Type B pancreatic cell (in vitro differentiated cells): ENCODE data around the gene HHIPL1. TPM values are rescaled to one million over a fixed set of nuclear protein-coding genes. Genes with fewer than 3 reads are reported as not detected.

Source experiments
- DNase-seq: peaks from one replicate; pipeline ENCODE4 v3.0.0; 2021; ENCODE audit warnings: mixed read lengths; ENCODE audit not compliant: unreplicated experiment; ENCODE audit errors: extremely low spot score
- H3K27ac Mint-ChIP-seq: 2 replicates; pipeline ENCODE4 v1.8.0; 2021; ENCODE audit warnings: mild to moderate bottlenecking, mixed read lengths
- H3K27me3 Mint-ChIP-seq: 2 replicates; pipeline ENCODE4 v1.8.0; 2021; ENCODE audit warnings: mixed read lengths
- H3K36me3 Mint-ChIP-seq: 2 replicates; pipeline ENCODE4 v1.8.0; 2021; ENCODE audit warnings: mixed read lengths
- H3K4me1 Mint-ChIP-seq: one replicate; pipeline ENCODE4 v1.8.0; 2021; ENCODE audit warnings: mixed read lengths; ENCODE audit not compliant: unreplicated experiment
- H3K4me3 Mint-ChIP-seq: 2 replicates; pipeline ENCODE4 v1.8.0; 2021; ENCODE audit warnings: mild to moderate bottlenecking, mixed read lengths
- H3K9me3 Mint-ChIP-seq: 2 replicates; pipeline ENCODE4 v1.8.0; 2021; ENCODE audit warnings: mixed read lengths
- total RNA-seq: library from RNA; stranded (reverse); gene quantifications from 2 replicates; pipeline ENCODE4 v1.2.1, GENCODE V29; 2021; ENCODE audit warnings: low replicate concordance
- TF ChIP-seq, protein P1 (sequence below): fragments of 200-600 bp; sonication (generic); conservative IDR thresholded peaks from 2 replicates; pipeline ENCODE4 v1.5.0; 2021; ENCODE audit warnings: antibody characterized with exemption, mild to moderate bottlenecking

Gene HHIPL1
- total RNA-seq, 1 donor from 2014 or later: 1.4 TPM

DNA sequence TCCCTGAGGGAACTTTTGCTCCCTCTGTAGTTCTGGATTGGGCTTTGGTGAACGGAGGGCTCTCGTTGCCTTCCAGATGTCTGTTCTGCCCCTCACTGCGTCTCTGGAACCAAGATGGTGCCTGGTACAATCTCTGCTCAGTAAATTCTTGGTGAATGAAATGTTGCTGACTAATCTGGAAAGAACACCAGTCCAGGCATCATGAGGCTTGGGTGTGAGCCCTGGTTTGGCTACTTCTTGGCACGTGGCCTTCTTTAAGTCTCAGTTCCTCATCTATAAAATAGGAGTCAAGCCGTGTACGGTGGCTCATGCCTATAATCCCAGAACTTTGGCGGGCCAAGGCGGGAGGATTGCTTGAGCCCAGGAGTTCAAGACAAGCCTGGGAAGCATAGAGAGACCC lies 4.3 kb downstream of the HHIPL1 start:
- Mint-ChIP-seq H3K9me3 (no peaks in the 10 kb centered on the region), H3K27me3 (peaks cover 9% of the 10 kb centered on the region), H3K36me3 (no peaks in the 10 kb centered on the region), H3K27ac (no peak overlapping the region), H3K4me3 (no peak overlapping the region), H3K4me1 (peaks cover 6% of the 10 kb centered on the region)
- TF ChIP-seq, protein P1, sequence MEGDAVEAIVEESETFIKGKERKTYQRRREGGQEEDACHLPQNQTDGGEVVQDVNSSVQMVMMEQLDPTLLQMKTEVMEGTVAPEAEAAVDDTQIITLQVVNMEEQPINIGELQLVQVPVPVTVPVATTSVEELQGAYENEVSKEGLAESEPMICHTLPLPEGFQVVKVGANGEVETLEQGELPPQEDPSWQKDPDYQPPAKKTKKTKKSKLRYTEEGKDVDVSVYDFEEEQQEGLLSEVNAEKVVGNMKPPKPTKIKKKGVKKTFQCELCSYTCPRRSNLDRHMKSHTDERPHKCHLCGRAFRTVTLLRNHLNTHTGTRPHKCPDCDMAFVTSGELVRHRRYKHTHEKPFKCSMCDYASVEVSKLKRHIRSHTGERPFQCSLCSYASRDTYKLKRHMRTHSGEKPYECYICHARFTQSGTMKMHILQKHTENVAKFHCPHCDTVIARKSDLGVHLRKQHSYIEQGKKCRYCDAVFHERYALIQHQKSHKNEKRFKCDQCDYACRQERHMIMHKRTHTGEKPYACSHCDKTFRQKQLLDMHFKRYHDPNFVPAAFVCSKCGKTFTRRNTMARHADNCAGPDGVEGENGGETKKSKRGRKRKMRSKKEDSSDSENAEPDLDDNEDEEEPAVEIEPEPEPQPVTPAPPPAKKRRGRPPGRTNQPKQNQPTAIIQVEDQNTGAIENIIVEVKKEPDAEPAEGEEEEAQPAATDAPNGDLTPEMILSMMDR: no peak
- no peak for DNase-seq

DNA sequence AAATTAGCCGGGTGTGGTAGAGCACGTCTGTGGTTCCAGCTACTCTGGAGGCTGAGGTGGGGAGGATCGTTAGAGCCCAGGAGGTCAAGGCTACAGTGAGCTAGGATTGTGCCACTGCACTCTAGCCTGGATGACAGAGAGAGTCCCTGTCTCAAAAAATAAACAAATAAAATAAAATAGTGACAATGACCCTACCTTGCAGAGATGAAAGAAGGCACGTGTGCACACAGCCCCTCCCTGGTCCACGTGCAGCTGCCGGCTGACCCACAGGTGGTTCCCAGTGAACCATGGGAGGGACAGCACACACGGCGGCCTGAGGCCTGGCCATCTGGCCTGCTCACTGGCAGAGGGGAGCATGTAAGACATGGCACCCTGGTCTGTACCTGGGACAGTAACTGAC lies 4.7 kb downstream of the HHIPL1 start:
- Mint-ChIP-seq H3K27me3 (peaks cover 12% of the 10 kb centered on the region), H3K9me3 (no peaks in the 10 kb centered on the region), H3K4me3 (no peak overlapping the region), H3K4me1 (peaks cover 6% of the 10 kb centered on the region), H3K36me3 (no peaks in the 10 kb centered on the region), H3K27ac (no peak overlapping the region)
- TF ChIP-seq, protein P1: no peak
- DNase-seq: no peak

DNA sequence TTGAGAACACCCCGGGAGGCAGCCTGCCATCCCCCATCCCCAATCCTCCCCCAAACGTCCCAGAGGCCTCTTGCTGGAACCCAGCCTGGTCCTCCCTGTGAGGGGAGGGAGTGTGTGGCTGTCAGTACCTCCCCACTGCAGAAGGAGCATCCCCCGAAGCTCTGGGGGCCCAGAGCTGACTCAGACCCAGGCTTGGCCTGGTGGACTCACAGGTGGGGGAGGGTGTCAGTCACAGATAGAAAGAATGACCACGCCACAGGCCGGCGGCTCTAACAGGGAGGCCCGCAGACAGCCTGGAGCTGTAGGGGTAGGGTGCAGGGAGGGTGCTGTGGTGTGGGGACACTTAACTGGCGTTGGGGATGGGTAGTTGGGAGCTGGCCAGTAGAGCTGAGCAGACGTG lies 5.3 kb downstream of the HHIPL1 start:
- Mint-ChIP-seq H3K36me3 (no peaks in the 10 kb centered on the region), H3K27me3 (peaks cover 13% of the 10 kb centered on the region), H3K4me1 (peaks cover 6% of the 10 kb centered on the region), H3K27ac (no peak overlapping the region), H3K9me3 (no peaks in the 10 kb centered on the region), H3K4me3 (no peak overlapping the region)
- TF ChIP-seq, protein P1: no peak
- no peak for DNase-seq

DNA sequence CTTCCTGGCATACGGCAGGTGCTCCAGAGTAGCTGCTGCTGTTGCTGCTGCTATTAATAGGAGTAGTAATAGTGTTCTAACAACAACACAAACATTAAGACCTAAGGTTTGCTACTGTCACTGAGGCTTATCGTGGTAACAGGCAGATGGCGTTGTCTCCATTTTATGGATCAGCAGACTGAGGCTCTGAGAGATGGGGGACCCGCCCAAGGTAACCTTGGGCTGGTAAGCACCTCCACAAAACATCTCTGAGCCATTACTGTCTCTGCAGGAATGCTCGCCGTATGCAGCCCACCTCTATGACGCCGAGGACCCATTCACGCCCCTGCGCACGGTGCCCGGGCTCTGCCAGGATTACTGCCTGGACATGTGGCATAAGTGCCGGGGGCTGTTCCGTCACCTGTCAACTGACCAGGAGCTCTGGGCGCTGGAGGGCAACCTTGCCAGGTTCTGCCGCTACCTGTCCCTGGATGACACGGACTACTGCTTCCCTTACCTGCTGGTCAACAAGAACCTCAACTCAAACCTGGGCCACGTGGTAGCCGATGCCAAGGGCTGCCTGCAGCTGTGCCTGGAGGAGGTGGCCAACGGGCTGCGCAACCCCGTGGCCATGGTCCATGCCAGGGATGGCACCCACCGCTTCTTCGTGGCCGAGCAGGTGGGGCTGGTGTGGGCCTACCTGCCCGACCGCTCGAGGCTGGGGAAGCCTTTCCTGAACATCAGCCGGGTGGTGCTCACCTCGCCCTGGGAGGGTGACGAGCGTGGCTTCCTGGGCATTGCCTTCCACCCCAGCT lies 7.2 kb downstream of the HHIPL1 start:
- no peak for DNase-seq
- Mint-ChIP-seq H3K4me3 (no peak overlapping the region), H3K9me3 (no peaks in the 10 kb centered on the region), H3K27me3 (peaks cover 19% of the 10 kb centered on the region), H3K36me3 (no peaks in the 10 kb centered on the region), H3K27ac (no peak overlapping the region), H3K4me1 (peaks cover 6% of the 10 kb centered on the region)
- TF ChIP-seq, protein P1: no peak

DNA sequence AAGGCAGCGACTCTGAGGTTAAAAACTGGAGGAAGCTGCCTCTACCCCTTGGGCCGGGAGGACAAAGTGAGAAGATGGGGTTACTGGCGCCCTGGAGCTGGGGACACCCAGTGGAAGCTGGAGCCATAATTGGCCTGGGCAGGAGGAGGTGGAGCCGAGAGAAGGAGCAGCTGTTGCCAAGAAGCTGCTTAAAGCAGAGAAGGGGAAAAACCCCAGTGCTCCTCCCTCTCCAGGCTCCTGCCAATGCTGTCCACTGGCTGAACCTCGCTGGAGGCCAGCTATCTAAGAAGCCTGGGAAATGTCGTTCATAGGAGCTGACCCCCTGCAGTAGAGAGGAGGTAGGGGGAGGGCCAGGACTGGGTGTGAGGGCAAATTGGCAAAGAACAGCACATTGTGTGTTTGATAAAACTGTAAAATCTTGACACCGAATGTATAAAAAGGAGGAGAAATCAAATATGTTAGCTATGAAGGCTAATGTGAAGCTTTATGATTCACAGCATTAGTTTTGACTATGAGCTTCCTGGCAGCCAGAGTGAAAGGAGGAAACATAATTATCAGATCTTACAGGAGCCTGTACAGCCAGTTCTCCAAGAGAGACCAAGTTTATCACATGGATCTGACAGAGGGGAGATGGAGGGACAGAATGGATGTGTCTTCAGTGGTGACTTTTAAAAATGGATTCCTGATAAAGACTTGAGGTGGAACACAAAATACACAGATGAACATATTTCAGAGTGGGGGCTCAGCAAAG lies 9.5 kb downstream of the HHIPL1 start:
- Mint-ChIP-seq H3K9me3 (no peaks in the 10 kb centered on the region), H3K27ac (no peak overlapping the region), H3K36me3 (no peaks in the 10 kb centered on the region), H3K27me3 (peaks cover 34% of the 10 kb centered on the region), H3K4me3 (no peak overlapping the region), H3K4me1 (peaks cover 17% of the 10 kb centered on the region)
- no peak for DNase-seq
- TF ChIP-seq, protein P1: no peak
